ENCODE data around the gene IGFBP3. TPM values are rescaled to one million over a fixed set of nuclear protein-coding genes. Genes with fewer than 3 reads are reported as not detected.
"Not testable (repeated sequence)": the region's sequence is repeated elsewhere in the genome, so short reads cannot be mapped to it uniquely, and the experiment has no call there.

Gene IGFBP3
- total and polyA plus RNA-seq, 5 donors, result 90.6 to 212 (median 98.5) TPM

DNA sequence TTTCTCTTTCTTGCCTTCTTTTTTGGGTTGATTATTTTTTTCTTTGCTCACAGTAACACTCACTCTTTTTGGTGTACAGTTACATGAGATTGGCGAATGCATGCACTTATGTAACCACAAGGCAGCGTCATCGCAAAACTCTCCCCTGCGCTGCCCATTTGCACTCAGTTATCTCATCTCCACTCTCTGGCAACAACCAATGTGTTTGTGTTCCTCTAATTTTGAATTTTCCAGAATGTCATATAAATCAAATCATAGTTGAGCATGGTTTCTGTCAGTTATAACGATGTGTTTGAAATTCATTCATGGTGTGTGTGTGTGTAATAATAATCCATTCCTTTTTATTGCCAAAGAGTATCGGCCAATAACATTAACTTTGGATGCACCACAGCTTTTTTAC, 23.0 kb upstream of the IGFBP3 start:
- no peak overlapping the region for H3K4me3 ChIP-seq (ENCODE audit: low read length)
- no peaks in the 10 kb centered on the region for H3K27me3 ChIP-seq (ENCODE audit: control insufficient read depth, insufficient read depth)
- DNase-seq, result no peak
- no peaks in the 10 kb centered on the region for H3K4me1 ChIP-seq (ENCODE audit: control insufficient read depth, insufficient read depth, low read length)
- no peak for ATAC-seq
- intact Hi-C loops (cut with DNase I), result no loop called here
- WGBS, result 90% methylated on average over 6 of the region's 6 CpGs
- H3K9me3 ChIP-seq (ENCODE audit: control insufficient read depth, low read length), result no peaks in the 10 kb centered on the region
- H3K27ac ChIP-seq (ENCODE audit: low read length), result no peak overlapping the region

- intact Hi-C loops (cut with DNase I), result no loop called here
- H3K27me3 ChIP-seq (ENCODE audit: control insufficient read depth, insufficient read depth), result no peaks in the 10 kb centered on the region
- ATAC-seq (no peak), DNase-seq (no peak)
- H3K9me3 ChIP-seq (ENCODE audit: control insufficient read depth, low read length), result no peaks in the 10 kb centered on the region
- no peak overlapping the region for H3K4me3 ChIP-seq (ENCODE audit: low read length)
- 77% methylated on average over 7 of the region's 7 CpGs for WGBS
- no peaks in the 10 kb centered on the region for H3K4me1 ChIP-seq (ENCODE audit: control insufficient read depth, insufficient read depth, low read length)
- H3K27ac ChIP-seq (ENCODE audit: low read length), result no peak overlapping the region
Observed at GRCh38 chr7:45940939-45941338, 19.9 kb upstream of the IGFBP3 start.

DNA sequence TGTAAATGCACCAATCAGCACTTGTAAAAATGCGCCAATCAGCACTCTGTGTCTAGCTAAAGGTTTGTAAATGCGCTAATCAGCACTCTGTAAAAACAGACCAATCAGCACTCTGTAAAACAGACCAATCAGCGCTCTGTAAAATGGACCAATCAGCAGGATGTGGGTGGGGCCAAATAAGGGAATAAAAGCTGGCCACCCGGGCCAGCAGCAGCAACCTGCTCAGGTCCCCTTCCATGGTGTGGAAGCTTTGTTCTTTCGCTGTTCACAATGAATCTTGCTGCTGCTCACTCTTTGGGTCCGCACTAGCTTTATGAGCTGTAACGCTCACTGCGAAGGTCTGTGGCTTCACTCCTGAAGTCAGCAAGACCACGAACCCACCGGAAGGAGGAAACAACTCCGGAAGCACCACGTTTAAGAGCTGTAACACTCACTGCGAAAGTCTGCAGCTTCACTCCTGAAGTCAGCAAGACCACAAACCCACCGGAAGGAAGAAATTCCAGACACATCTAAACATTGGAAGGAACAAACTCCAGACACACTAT, 19.2 kb upstream of the IGFBP3 start:
- H3K9me3 ChIP-seq (ENCODE audit: control insufficient read depth, low read length); H3K4me3 ChIP-seq (ENCODE audit: low read length); H3K27ac ChIP-seq (ENCODE audit: low read length); intact Hi-C loops (cut with DNase I); H3K27me3 ChIP-seq (ENCODE audit: control insufficient read depth, insufficient read depth); H3K4me1 ChIP-seq (ENCODE audit: control insufficient read depth, insufficient read depth, low read length); ATAC-seq; DNase-seq: not testable (repeated sequence)
- WGBS, result 82% methylated on average over 14 of the region's 14 CpGs

DNA sequence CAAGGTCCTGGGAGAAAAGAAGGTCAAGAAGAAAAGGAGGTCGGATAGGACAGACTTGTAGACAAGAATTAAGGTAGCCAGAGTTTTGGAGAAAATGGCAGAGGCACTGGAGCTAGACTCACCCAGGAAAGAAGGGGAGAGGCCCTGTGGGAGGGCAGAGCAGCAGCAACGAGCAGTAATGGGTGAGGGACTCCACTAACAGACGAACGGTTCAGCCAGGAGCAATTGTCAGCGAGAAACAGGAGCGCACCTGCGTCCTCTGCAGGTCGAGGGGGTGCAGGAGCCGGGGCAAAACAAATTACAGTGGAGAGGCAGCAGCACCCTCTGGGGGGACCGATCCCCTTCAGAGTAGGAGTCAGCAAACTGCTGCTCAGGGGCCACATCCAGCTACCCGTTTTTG, 18.5 kb upstream of the IGFBP3 start:
- ATAC-seq (no peak), DNase-seq (peak in 1 of 3 donors; percentile 15)
- intact Hi-C loops (cut with DNase I), result no loop called here
- 95% methylated on average over 11 of the region's 11 CpGs for WGBS
- H3K4me3 ChIP-seq (ENCODE audit: low read length), result no peak overlapping the region
- H3K27me3 ChIP-seq (ENCODE audit: control insufficient read depth, insufficient read depth), result no peaks in the 10 kb centered on the region
- no peaks in the 10 kb centered on the region for H3K4me1 ChIP-seq (ENCODE audit: control insufficient read depth, insufficient read depth, low read length)
- no peak overlapping the region for H3K27ac ChIP-seq (ENCODE audit: low read length)
- no peaks in the 10 kb centered on the region for H3K9me3 ChIP-seq (ENCODE audit: control insufficient read depth, low read length)

DNA sequence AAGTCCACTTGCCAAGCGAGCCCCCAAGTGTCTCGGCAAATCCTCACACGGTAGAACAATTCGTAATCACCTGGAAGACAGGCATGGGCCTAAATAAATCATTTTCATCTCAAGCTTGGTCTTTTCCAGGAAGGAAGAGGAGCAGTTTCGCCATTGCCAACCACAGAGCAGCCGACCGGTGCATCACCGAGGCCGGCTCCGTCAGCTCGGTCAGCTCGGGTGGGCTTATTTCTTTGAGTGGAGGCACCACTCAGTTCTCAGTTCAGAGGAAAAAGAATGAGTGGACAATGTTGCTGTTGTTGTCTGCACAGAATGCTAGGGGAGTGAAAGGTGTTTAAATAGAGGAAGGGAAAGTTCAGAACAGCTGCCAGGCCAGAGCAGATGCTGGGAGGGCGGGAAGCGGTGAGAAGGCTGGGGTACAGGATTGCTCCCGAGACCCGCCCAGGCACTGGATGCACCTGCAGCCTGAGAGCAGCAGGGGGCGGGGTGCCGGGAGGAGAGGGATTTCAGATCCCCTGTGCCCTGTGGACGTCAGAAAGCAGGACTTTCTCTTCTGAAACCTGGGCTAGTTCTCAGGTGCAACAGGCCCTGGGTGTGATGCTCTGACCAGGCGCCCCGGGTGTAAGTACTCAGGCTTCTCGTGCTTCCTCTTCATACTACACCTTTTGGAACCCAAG, 17.7 kb upstream of the IGFBP3 start:
- intact Hi-C loops (cut with DNase I), result no loop called here
- WGBS, result 87% methylated on average over 22 of the region's 22 CpGs

GRCh38 chr7:45937862-45938261, 16.8 kb upstream of the IGFBP3 start:
- Histone ChIP-seq H3K9me3 (ENCODE audit: control insufficient read depth, low read length) (no peaks in the 10 kb centered on the region), H3K4me1 (ENCODE audit: control insufficient read depth, insufficient read depth, low read length) (no peaks in the 10 kb centered on the region), H3K4me3 (ENCODE audit: low read length) (no peak overlapping the region), H3K27me3 (ENCODE audit: control insufficient read depth, insufficient read depth) (no peaks in the 10 kb centered on the region), H3K27ac (ENCODE audit: low read length) (no peak overlapping the region)
- ATAC-seq, result no peak
- no peak for DNase-seq
- intact Hi-C loops (cut with DNase I), result no loop called here
- 97% methylated on average over 2 of the region's 2 CpGs for WGBS

More for the DNA sequence above, 17.7 kb upstream of the IGFBP3 start:
- H3K9me3 ChIP-seq (ENCODE audit: control insufficient read depth, low read length), result no peaks in the 10 kb centered on the region
- ATAC-seq (no peak), DNase-seq (peak in 1 of 3 donors; percentile 27)
- no peak overlapping the region for H3K4me3 ChIP-seq (ENCODE audit: low read length)
- H3K4me1 ChIP-seq (ENCODE audit: control insufficient read depth, insufficient read depth, low read length), result no peaks in the 10 kb centered on the region
- H3K27ac ChIP-seq (ENCODE audit: low read length), result no peak overlapping the region
- H3K27me3 ChIP-seq (ENCODE audit: control insufficient read depth, insufficient read depth), result no peaks in the 10 kb centered on the region

DNA sequence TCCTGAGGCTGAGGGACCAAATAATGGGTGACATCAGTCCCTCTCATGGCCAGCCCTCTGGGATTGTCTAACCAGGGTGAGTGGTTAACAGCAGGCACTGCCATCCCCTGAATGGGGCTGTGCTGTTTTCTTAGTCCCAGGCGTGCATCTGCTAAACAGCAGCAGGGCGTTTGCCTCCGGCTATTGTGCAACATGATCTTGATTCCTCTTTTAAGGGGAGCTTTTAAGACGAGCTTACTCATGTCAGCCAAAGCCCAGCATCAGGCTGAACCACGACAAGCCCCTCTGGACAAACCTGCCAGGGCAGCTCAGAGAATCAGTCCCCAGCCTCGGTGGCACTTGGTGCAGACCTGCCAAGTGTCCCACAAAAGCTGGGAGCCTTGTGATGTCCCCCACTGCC, 16.2 kb upstream of the IGFBP3 start:
- intact Hi-C loops (cut with DNase I), result no loop called here
- no peak overlapping the region for H3K27ac ChIP-seq (ENCODE audit: low read length)
- no peak overlapping the region for H3K4me3 ChIP-seq (ENCODE audit: low read length)
- H3K4me1 ChIP-seq (ENCODE audit: control insufficient read depth, insufficient read depth, low read length), result no peaks in the 10 kb centered on the region
- no peaks in the 10 kb centered on the region for H3K27me3 ChIP-seq (ENCODE audit: control insufficient read depth, insufficient read depth)
- 75% methylated on average over 6 of the region's 6 CpGs for WGBS
- H3K9me3 ChIP-seq (ENCODE audit: control insufficient read depth, low read length), result no peaks in the 10 kb centered on the region
- DNase-seq, result peak in 1 of 3 donors; percentile 27
- no peak for ATAC-seq

DNA sequence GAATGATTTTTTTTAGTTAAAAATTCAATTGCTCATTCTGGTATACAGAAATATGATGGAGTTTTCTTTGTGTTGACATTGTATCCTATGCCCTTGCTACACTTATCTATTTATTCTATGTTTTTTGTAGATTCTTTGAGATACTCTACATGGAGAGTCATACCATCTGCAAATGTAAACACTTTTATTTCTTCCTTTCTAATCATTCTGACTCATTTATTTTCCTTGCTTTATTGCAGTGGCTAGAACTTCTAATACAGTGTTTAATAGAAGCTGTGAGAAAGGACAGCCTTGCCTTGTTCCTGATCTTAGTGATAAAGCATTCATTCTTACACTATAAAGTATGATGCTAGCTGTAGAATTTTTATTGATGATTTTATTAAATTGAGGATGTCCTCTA, 9.9 kb upstream of the IGFBP3 start:
- DNase-seq (no peak), ATAC-seq (no peak)
- Histone ChIP-seq H3K4me3 (ENCODE audit: low read length) (no peak overlapping the region), H3K9me3 (ENCODE audit: control insufficient read depth, low read length) (no peaks in the 10 kb centered on the region), H3K4me1 (ENCODE audit: control insufficient read depth, insufficient read depth, low read length) (no peaks in the 10 kb centered on the region), H3K27me3 (ENCODE audit: control insufficient read depth, insufficient read depth) (no peaks in the 10 kb centered on the region), H3K27ac (ENCODE audit: low read length) (no peak overlapping the region)
- intact Hi-C loops (cut with DNase I), result no loop called here

DNA sequence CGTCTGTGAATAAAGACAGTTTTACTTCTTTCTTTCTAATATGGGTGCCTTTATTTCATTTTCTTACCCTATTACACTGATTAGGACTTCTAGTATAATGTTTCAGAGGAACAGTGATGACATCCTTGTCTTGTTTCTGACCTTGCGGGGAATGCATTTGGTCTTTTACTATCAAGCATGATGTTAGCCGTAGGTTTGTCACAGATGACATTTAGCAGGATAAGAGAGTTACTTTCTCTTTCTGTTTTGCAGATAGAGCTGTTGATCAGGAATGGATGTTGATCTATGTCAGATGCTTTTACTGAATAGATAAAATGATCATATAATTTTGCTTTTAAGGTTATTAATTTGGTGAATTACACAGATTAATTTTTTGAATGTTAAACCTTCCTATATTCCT, 6.6 kb upstream of the IGFBP3 start:
- Histone ChIP-seq H3K27ac (ENCODE audit: low read length) (no peak overlapping the region), H3K27me3 (ENCODE audit: control insufficient read depth, insufficient read depth) (no peaks in the 10 kb centered on the region), H3K4me1 (ENCODE audit: control insufficient read depth, insufficient read depth, low read length) (no peaks in the 10 kb centered on the region), H3K4me3 (ENCODE audit: low read length) (no peak overlapping the region), H3K9me3 (ENCODE audit: control insufficient read depth, low read length) (no peaks in the 10 kb centered on the region)
- no peak for ATAC-seq
- intact Hi-C loops (cut with DNase I), result loop anchor here in 3 of 4 donors (10.0 kb wide), 4 partner anchors 117 to 1327 kb away; no protein-coding TSS in a partner anchor
- DNase-seq, result no peak
- WGBS, result 85% methylated on average over 3 of the region's 3 CpGs

DNA sequence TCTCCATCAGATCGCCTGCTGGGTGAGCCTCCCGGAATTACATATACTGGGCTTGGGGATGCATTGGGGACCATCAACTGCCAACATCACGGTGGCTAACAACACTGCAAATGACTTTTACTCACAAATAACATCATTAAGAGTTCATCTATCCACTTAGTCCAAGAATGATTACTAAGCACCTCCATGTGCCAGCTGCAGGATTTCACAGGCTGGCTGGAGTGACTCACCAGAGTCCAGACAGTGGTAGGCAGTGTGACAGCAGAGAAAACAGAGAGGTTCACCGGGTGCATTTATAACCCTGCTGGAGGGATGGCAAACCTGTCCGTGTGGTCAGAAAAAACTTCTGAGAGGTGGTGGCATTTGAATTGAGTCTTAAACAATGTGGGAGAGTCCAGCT, 3.2 kb upstream of the IGFBP3 start:
- Histone ChIP-seq H3K27ac (ENCODE audit: low read length) (no peak overlapping the region), H3K9me3 (ENCODE audit: control insufficient read depth, low read length) (no peaks in the 10 kb centered on the region), H3K27me3 (ENCODE audit: control insufficient read depth, insufficient read depth) (no peaks in the 10 kb centered on the region), H3K4me1 (ENCODE audit: control insufficient read depth, insufficient read depth, low read length) (no peaks in the 10 kb centered on the region), H3K4me3 (ENCODE audit: low read length) (no peak overlapping the region)
- peak in 1 of 2 donors; percentile 21 for ATAC-seq
- DNase-seq, result peak; percentile 22 to 45 (median 37)
- 59% methylated on average over 5 of the region's 5 CpGs for WGBS
- intact Hi-C loops (cut with DNase I), result loop anchor here in 3 of 4 donors (5.0 to 10.0 kb wide), 7 partner anchors 121 to 1331 kb away; no protein-coding TSS in a partner anchor

GRCh38 chr7:45923818-45924217, 2.7 kb upstream of the IGFBP3 start:
- no peaks in the 10 kb centered on the region for H3K9me3 ChIP-seq (ENCODE audit: control insufficient read depth, low read length)
- DNase-seq, result no peak
- 73% methylated on average over 6 of the region's 6 CpGs for WGBS
- no peaks in the 10 kb centered on the region for H3K4me1 ChIP-seq (ENCODE audit: control insufficient read depth, insufficient read depth, low read length)
- H3K27ac ChIP-seq (ENCODE audit: low read length), result no peak overlapping the region
- no peaks in the 10 kb centered on the region for H3K27me3 ChIP-seq (ENCODE audit: control insufficient read depth, insufficient read depth)
- intact Hi-C loops (cut with DNase I), result loop anchor here in 3 of 4 donors (5.0 to 10.0 kb wide), 7 partner anchors 121 to 1331 kb away; no protein-coding TSS in a partner anchor
- no peak overlapping the region for H3K4me3 ChIP-seq (ENCODE audit: low read length)
- no peak for ATAC-seq
